Loucy (cell line): Measurements from ENCODE around the gene RGS2.

ENCODE experiments used
- H2AFZ ChIP-seq: fragments of 200-600 bp; sonication (generic); 2 replicates; pipeline ENCODE4 v1.6.0; 2016; ENCODE audit warnings: antibody characterized with exemption, mild to moderate bottlenecking, low read length, moderate library complexity
- H3F3A ChIP-seq: fragments of 200-600 bp; 2 replicates; pipeline ENCODE4 v1.6.0; 2016; ENCODE audit warnings: antibody characterized with exemption, low read depth, mild to moderate bottlenecking
- H3K27me3 ChIP-seq: fragments of 200-600 bp; sonication (generic); 2 replicates; pipeline ENCODE4 v1.6.1; 2014; ENCODE audit warnings: low read length, mild to moderate bottlenecking; ENCODE audit not compliant: insufficient read depth, poor library complexity, severe bottlenecking
- H3K36me3 ChIP-seq: fragments of 200-600 bp; sonication (generic); 2 replicates; pipeline ENCODE4 v1.6.1; 2016; ENCODE audit warnings: low read length; ENCODE audit not compliant: insufficient read depth
- H3K4me1 ChIP-seq: fragments of 200-600 bp; sonication (generic); 2 replicates; pipeline ENCODE4 v1.5.1; 2014; ENCODE audit warnings: low read length, mild to moderate bottlenecking; ENCODE audit not compliant: insufficient read depth, poor library complexity, severe bottlenecking
- H3K4me2 ChIP-seq: fragments of 200-600 bp; sonication (generic); 2 replicates; pipeline ENCODE4 v1.6.0; 2014; ENCODE audit warnings: antibody characterized with exemption, low read length, low read depth, mild to moderate bottlenecking; ENCODE audit not compliant: poor library complexity, severe bottlenecking
- H3K4me3 ChIP-seq: fragments of 200-600 bp; sonication (generic); 2 replicates; pipeline ENCODE4 v1.5.1; 2014; ENCODE audit warnings: low read length, mild to moderate bottlenecking, mixed read lengths; ENCODE audit not compliant: poor library complexity, severe bottlenecking
- H3K79me2 ChIP-seq: fragments of 200-600 bp; sonication (generic); 2 replicates; pipeline ENCODE4 v1.6.1; 2014; ENCODE audit warnings: low read length; ENCODE audit not compliant: insufficient read depth
- H3K9ac ChIP-seq: fragments of 200-600 bp; sonication (generic); 2 replicates; pipeline ENCODE4 v1.6.0; 2014; ENCODE audit warnings: mild to moderate bottlenecking, low read depth, low read length, moderate library complexity; ENCODE audit not compliant: poor library complexity, severe bottlenecking
- H3K9me2 ChIP-seq: fragments of 200-600 bp; sonication (generic); replicated peaks from 2 replicates; pipeline ENCODE4 v1.6.1; 2016; ENCODE audit warnings: low read depth, low read length, mixed read lengths
- H3K9me3 ChIP-seq: fragments of 200-600 bp; sonication (generic); 2 replicates; pipeline ENCODE4 v1.6.1; 2014; ENCODE audit warnings: mild to moderate bottlenecking, antibody characterized with exemption, low read length, low read depth; ENCODE audit not compliant: insufficient read depth
- H4K20me1 ChIP-seq: fragments of 200-600 bp; sonication (generic); 2 replicates; pipeline ENCODE4 v1.6.0; 2014; ENCODE audit warnings: antibody characterized with exemption, low read length, mild to moderate bottlenecking; ENCODE audit not compliant: insufficient read depth, poor library complexity, severe bottlenecking
- CTCF ChIP-seq: fragments of 200-600 bp; sonication (generic); conservative IDR thresholded peaks from 2 replicates; pipeline ENCODE4 v1.5.1; 2014; ENCODE audit warnings: mild to moderate bottlenecking, antibody characterized with exemption, low read length
- EZH2phosphoT487 ChIP-seq: fragments of 200-600 bp; IDR thresholded peaks from 2 replicates; pipeline ENCODE4 v1.6.1; 2018; ENCODE audit warnings: antibody characterized with exemption, mild to moderate bottlenecking, moderate library complexity, borderline replicate concordance

Gene RGS2

GRCh38 chr1:192784397-192784796 is 24.4 kb upstream of the RGS2 start:
- H4K20me1 ChIP-seq = no peaks in the 10 kb centered on the region
- no peaks in the 10 kb centered on the region for H3F3A ChIP-seq
- no peaks in the 10 kb centered on the region for H3K79me2 ChIP-seq
- H2AFZ ChIP-seq = no peak overlapping the region
- no peaks in the 10 kb centered on the region for H3K36me3 ChIP-seq
- TF ChIP-seq EZH2phosphoT487 = no peak
- H3K9me2 ChIP-seq = no peaks in the 10 kb centered on the region
- H3K9ac ChIP-seq = no peak overlapping the region
- H3K4me2 ChIP-seq = no peak overlapping the region
- H3K4me3 ChIP-seq = no peak overlapping the region
- H3K4me1 ChIP-seq = no peaks in the 10 kb centered on the region
- no peaks in the 10 kb centered on the region for H3K9me3 ChIP-seq
- no peaks in the 10 kb centered on the region for H3K27me3 ChIP-seq

GRCh38 chr1:192786576-192786975 is 22.3 kb upstream of the RGS2 start:
- no peaks in the 10 kb centered on the region for H4K20me1 ChIP-seq

GRCh38 chr1:192787914-192788585 is 20.8 kb upstream of the RGS2 start:
- Histone ChIP-seq H3K79me2 (no peaks in the 10 kb centered on the region), H3K9ac (no peak overlapping the region), H3K9me2 (no peaks in the 10 kb centered on the region), H3K4me3 (no peak overlapping the region), H3F3A (no peaks in the 10 kb centered on the region), H3K27me3 (no peaks in the 10 kb centered on the region), H3K36me3 (no peaks in the 10 kb centered on the region), H3K4me1 (no peaks in the 10 kb centered on the region), H2AFZ (no peak overlapping the region), H3K4me2 (no peak overlapping the region), H4K20me1 (no peaks in the 10 kb centered on the region), H3K9me3 (no peaks in the 10 kb centered on the region)
- TF ChIP-seq EZH2phosphoT487 = no peak
- no peak for TF ChIP-seq CTCF

More at GRCh38 chr1:192786576-192786975, 22.3 kb upstream of the RGS2 start:
- H3K4me1 ChIP-seq = no peaks in the 10 kb centered on the region
- no peak overlapping the region for H3K4me2 ChIP-seq
- no peaks in the 10 kb centered on the region for H3K9me2 ChIP-seq
- H3K4me3 ChIP-seq = no peak overlapping the region
- H3K36me3 ChIP-seq = no peaks in the 10 kb centered on the region
- no peak overlapping the region for H2AFZ ChIP-seq
- no peaks in the 10 kb centered on the region for H3K27me3 ChIP-seq
- no peaks in the 10 kb centered on the region for H3F3A ChIP-seq
- H3K9me3 ChIP-seq = no peaks in the 10 kb centered on the region
- no peak for TF ChIP-seq EZH2phosphoT487
- TF ChIP-seq CTCF = no peak
- H3K79me2 ChIP-seq = no peaks in the 10 kb centered on the region
- H3K9ac ChIP-seq = no peak overlapping the region

GRCh38 chr1:192789871-192790270 is 19.0 kb upstream of the RGS2 start:
- H2AFZ ChIP-seq = no peak overlapping the region
- H4K20me1 ChIP-seq = no peaks in the 10 kb centered on the region
- H3K9me3 ChIP-seq = no peaks in the 10 kb centered on the region
- no peak overlapping the region for H3K9ac ChIP-seq
- no peaks in the 10 kb centered on the region for H3K27me3 ChIP-seq
- no peak overlapping the region for H3K4me3 ChIP-seq
- no peaks in the 10 kb centered on the region for H3K36me3 ChIP-seq
- no peaks in the 10 kb centered on the region for H3K4me1 ChIP-seq
- no peaks in the 10 kb centered on the region for H3K9me2 ChIP-seq
- H3K4me2 ChIP-seq = no peak overlapping the region
- H3K79me2 ChIP-seq = no peaks in the 10 kb centered on the region
- TF ChIP-seq CTCF = no peak
- no peak for TF ChIP-seq EZH2phosphoT487
- no peaks in the 10 kb centered on the region for H3F3A ChIP-seq
